Measurements from ENCODE around the gene CLEC20A. TPM values are rescaled to one million over a fixed set of nuclear protein-coding genes. Genes with fewer than 3 reads are reported as not detected.

Gene CLEC20A
- total RNA-seq, 2 donors from 2014 or later: not detected

- Mint-ChIP-seq H3K27me3 (peaks cover 36% of the 10 kb centered on the region), H3K4me3 (no peak overlapping the region), H3K36me3 (ENCODE audit: low read depth) (no peaks in the 10 kb centered on the region), H3K4me1 (peaks cover 9% of the 10 kb centered on the region), H3K27ac (no peak overlapping the region)
- no peaks in the 10 kb centered on the region for H3K9me3 ChIP-seq (ENCODE audit: control insufficient read depth, low read length, poor library complexity, severe bottlenecking)
- no peak for DNase-seq
- ATAC-seq: no peak
Observed at GRCh38 chr1:178490136-178490535, 6.6 kb downstream of the CLEC20A start.

GRCh38 chr1:178489399-178489798, 7.4 kb downstream of the CLEC20A start:
- Mint-ChIP-seq H3K27ac (no peak overlapping the region), H3K4me3 (no peak overlapping the region), H3K4me1 (peaks cover 11% of the 10 kb centered on the region), H3K36me3 (ENCODE audit: low read depth) (no peaks in the 10 kb centered on the region), H3K27me3 (peaks cover 33% of the 10 kb centered on the region)
- no peaks in the 10 kb centered on the region for H3K9me3 ChIP-seq (ENCODE audit: control insufficient read depth, low read length, poor library complexity, severe bottlenecking)
- DNase-seq: no peak
- no peak for ATAC-seq

GRCh38 chr1:178488393-178488792, 8.4 kb downstream of the CLEC20A start:
- no peaks in the 10 kb centered on the region for H3K9me3 ChIP-seq (ENCODE audit: control insufficient read depth, low read length, poor library complexity, severe bottlenecking)
- Mint-ChIP-seq H3K36me3 (ENCODE audit: low read depth) (no peaks in the 10 kb centered on the region), H3K4me3 (no peak overlapping the region), H3K27me3 (peaks cover 33% of the 10 kb centered on the region), H3K27ac (no peak overlapping the region), H3K4me1 (peaks cover 11% of the 10 kb centered on the region)
- no peak for ATAC-seq
- no peak for DNase-seq

- ATAC-seq (no peak), DNase-seq (no peak)
- no peaks in the 10 kb centered on the region for H3K9me3 ChIP-seq (ENCODE audit: control insufficient read depth, low read length, poor library complexity, severe bottlenecking)
- Mint-ChIP-seq H3K27me3 (peaks cover 33% of the 10 kb centered on the region), H3K4me1 (peaks cover 11% of the 10 kb centered on the region), H3K36me3 (ENCODE audit: low read depth) (no peaks in the 10 kb centered on the region), H3K27ac (no peak overlapping the region), H3K4me3 (no peak overlapping the region)
Observed at GRCh38 chr1:178487070-178487615, 9.6 kb downstream of the CLEC20A start.

- H3K27ac Mint-ChIP-seq: no peak overlapping the region
- no peak overlapping the region for H3K4me3 Mint-ChIP-seq
- H3K36me3 Mint-ChIP-seq (ENCODE audit: low read depth): no peaks in the 10 kb centered on the region
- H3K4me1 Mint-ChIP-seq: peaks cover 11% of the 10 kb centered on the region
- H3K27me3 Mint-ChIP-seq: peaks cover 33% of the 10 kb centered on the region
- no peak for DNase-seq
- no peak for ATAC-seq
- no peaks in the 10 kb centered on the region for H3K9me3 ChIP-seq (ENCODE audit: control insufficient read depth, low read length, poor library complexity, severe bottlenecking)
Observed at GRCh38 chr1:178486100-178487069, 10.4 kb downstream of the CLEC20A start.

GRCh38 chr1:178485541-178485981, 11.2 kb downstream of the CLEC20A start:
- H3K4me3 Mint-ChIP-seq: no peak overlapping the region
- H3K27ac Mint-ChIP-seq: no peak overlapping the region
- no peaks in the 10 kb centered on the region for H3K9me3 ChIP-seq (ENCODE audit: control insufficient read depth, low read length, poor library complexity, severe bottlenecking)
- H3K27me3 Mint-ChIP-seq: peaks cover 33% of the 10 kb centered on the region
- no peaks in the 10 kb centered on the region for H3K36me3 Mint-ChIP-seq (ENCODE audit: low read depth)
- H3K4me1 Mint-ChIP-seq: peaks cover 11% of the 10 kb centered on the region
- ATAC-seq (no peak), DNase-seq (no peak)

GRCh38 chr1:178484698-178485225, 12.0 kb downstream of the CLEC20A start:
- no peak overlapping the region for H3K4me3 Mint-ChIP-seq
- H3K36me3 Mint-ChIP-seq (ENCODE audit: low read depth): no peaks in the 10 kb centered on the region
- H3K27ac Mint-ChIP-seq: no peak overlapping the region

GRCh38 chr1:178483251-178483957, 13.4 kb downstream of the CLEC20A start:
- no peak for DNase-seq
- no peak for ATAC-seq
- no peak overlapping the region for H3K27ac Mint-ChIP-seq
- H3K4me3 Mint-ChIP-seq: no peak overlapping the region
- no peaks in the 10 kb centered on the region for H3K9me3 ChIP-seq (ENCODE audit: control insufficient read depth, low read length, poor library complexity, severe bottlenecking)
- peaks cover 11% of the 10 kb centered on the region for H3K4me1 Mint-ChIP-seq
- H3K36me3 Mint-ChIP-seq (ENCODE audit: low read depth): no peaks in the 10 kb centered on the region
- peaks cover 23% of the 10 kb centered on the region for H3K27me3 Mint-ChIP-seq

More at GRCh38 chr1:178484698-178485225, 12.0 kb downstream of the CLEC20A start:
- Mint-ChIP-seq H3K4me1 (peaks cover 11% of the 10 kb centered on the region), H3K27me3 (peaks cover 28% of the 10 kb centered on the region)
- no peak for DNase-seq
- ATAC-seq: no peak
- no peaks in the 10 kb centered on the region for H3K9me3 ChIP-seq (ENCODE audit: control insufficient read depth, low read length, poor library complexity, severe bottlenecking)

- H3K9me3 ChIP-seq (ENCODE audit: control insufficient read depth, low read length, poor library complexity, severe bottlenecking): no peaks in the 10 kb centered on the region
- ATAC-seq: no peak
- no peak overlapping the region for H3K4me3 Mint-ChIP-seq
- no peak overlapping the region for H3K27ac Mint-ChIP-seq
- H3K4me1 Mint-ChIP-seq: no peaks in the 10 kb centered on the region
- peaks cover 26% of the 10 kb centered on the region for H3K27me3 Mint-ChIP-seq
- H3K36me3 Mint-ChIP-seq (ENCODE audit: low read depth): no peaks in the 10 kb centered on the region
- DNase-seq: no peak
Observed at GRCh38 chr1:178477841-178478240, 18.9 kb downstream of the CLEC20A start.

- no peaks in the 10 kb centered on the region for H3K36me3 Mint-ChIP-seq (ENCODE audit: low read depth)
- H3K4me1 Mint-ChIP-seq: peaks cover 2% of the 10 kb centered on the region
- H3K27ac Mint-ChIP-seq: no peak overlapping the region
- no peak for DNase-seq
- H3K4me3 Mint-ChIP-seq: no peak overlapping the region
- no peak for ATAC-seq
- H3K9me3 ChIP-seq (ENCODE audit: control insufficient read depth, low read length, poor library complexity, severe bottlenecking): no peaks in the 10 kb centered on the region
- H3K27me3 Mint-ChIP-seq: peaks cover 30% of the 10 kb centered on the region
Observed at GRCh38 chr1:178477373-178477772, 19.4 kb downstream of the CLEC20A start.

- peaks cover 2% of the 10 kb centered on the region for H3K4me1 Mint-ChIP-seq
- no peak overlapping the region for H3K4me3 Mint-ChIP-seq
- no peak overlapping the region for H3K27ac Mint-ChIP-seq
- no peak for ATAC-seq
- H3K9me3 ChIP-seq (ENCODE audit: control insufficient read depth, low read length, poor library complexity, severe bottlenecking): no peaks in the 10 kb centered on the region
- no peak for DNase-seq
- peaks cover 48% of the 10 kb centered on the region for H3K27me3 Mint-ChIP-seq
- H3K36me3 Mint-ChIP-seq (ENCODE audit: low read depth): no peaks in the 10 kb centered on the region
Observed at GRCh38 chr1:178472531-178472930, 24.2 kb downstream of the CLEC20A start.

- H3K9me3 ChIP-seq (ENCODE audit: control insufficient read depth, low read length, poor library complexity, severe bottlenecking): no peaks in the 10 kb centered on the region
- DNase-seq: no peak
- H3K36me3 Mint-ChIP-seq (ENCODE audit: low read depth): no peaks in the 10 kb centered on the region
- H3K4me3 Mint-ChIP-seq: no peak overlapping the region
- H3K27me3 Mint-ChIP-seq: peaks cover 55% of the 10 kb centered on the region
- no peak for ATAC-seq
- H3K27ac Mint-ChIP-seq: no peak overlapping the region
- H3K4me1 Mint-ChIP-seq: peaks cover 2% of the 10 kb centered on the region
Observed at GRCh38 chr1:178470411-178470960, 26.3 kb downstream of the CLEC20A start.

GRCh38 chr1:178467837-178468236, 28.9 kb downstream of the CLEC20A start:
- no peaks in the 10 kb centered on the region for H3K36me3 Mint-ChIP-seq (ENCODE audit: low read depth)
- no peaks in the 10 kb centered on the region for H3K9me3 ChIP-seq (ENCODE audit: control insufficient read depth, low read length, poor library complexity, severe bottlenecking)
- peaks cover 42% of the 10 kb centered on the region for H3K27me3 Mint-ChIP-seq
- H3K4me1 Mint-ChIP-seq: peaks cover 2% of the 10 kb centered on the region
- H3K4me3 Mint-ChIP-seq: no peak overlapping the region
- no peak overlapping the region for H3K27ac Mint-ChIP-seq
- DNase-seq (no peak), ATAC-seq (no peak)
